Medulla oblongata (tissue), 1 donor: ENCODE results near the gene NRAS.
"Not testable (repeated sequence)": the region's sequence is repeated elsewhere in the genome, so short reads cannot be mapped to it uniquely, and the experiment has no call there.

ENCODE experiments used
- DNase-seq: peaks from one replicate; pipeline ENCODE4 v3.0.0-alpha.2; 2015; ENCODE audit errors: extremely low spot score

NRAS gene

DNA sequence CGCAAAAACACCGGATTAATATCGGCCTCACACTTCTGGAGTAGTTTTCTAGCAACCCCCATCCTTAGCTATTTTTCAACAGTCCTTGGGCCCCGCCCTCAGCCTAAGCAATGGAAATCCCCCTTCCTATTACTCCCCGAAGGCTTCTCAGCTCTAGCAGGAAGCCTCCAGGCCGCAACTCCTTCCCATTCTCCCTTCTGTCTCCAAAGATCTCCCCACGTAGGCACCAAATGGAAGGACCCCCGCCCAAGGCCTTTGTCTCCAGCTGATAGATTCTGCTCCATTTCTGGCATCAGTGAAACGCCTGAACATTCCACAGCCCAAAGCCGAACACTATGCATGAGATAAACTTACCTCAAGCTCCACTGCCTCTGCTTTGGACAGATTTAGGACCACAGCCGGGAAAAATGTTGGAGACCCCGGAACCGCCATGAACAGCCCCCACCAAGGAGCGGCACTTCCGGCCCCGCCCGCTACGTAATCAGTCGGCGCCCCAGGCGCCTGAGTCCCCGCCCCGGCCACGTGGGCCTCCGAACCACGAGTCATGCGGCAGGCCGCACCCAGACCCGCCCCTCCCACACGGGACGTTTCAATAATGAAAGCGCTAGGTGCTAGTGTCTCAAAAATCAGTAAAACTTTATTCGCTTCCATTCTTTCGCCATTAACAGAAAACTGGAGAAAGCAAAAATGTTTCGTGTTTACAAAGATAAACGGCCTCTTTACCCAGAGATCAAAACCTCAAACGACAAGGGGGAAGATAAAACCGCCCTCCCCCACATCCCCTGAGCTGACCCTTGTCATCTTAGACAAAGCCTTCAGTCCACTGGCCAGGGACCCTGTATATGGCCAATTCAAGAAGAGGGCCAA lies at the start of gene NRAS:
TSS of gene NRAS (minus strand) at position 468 of the 867 bp plus-strand sequence. CDS start 611 bp downstream, outside the sequence.
- DNase-seq, result peak; percentile 95

- DNase-seq, result no peak
Measured at GRCh38 chr1:114764689-114765088, 48.1 kb upstream of the NRAS start.

GRCh38 chr1:114758256-114758832 lies 41.8 kb upstream of the NRAS start:
- DNase-seq, result no peak

DNA sequence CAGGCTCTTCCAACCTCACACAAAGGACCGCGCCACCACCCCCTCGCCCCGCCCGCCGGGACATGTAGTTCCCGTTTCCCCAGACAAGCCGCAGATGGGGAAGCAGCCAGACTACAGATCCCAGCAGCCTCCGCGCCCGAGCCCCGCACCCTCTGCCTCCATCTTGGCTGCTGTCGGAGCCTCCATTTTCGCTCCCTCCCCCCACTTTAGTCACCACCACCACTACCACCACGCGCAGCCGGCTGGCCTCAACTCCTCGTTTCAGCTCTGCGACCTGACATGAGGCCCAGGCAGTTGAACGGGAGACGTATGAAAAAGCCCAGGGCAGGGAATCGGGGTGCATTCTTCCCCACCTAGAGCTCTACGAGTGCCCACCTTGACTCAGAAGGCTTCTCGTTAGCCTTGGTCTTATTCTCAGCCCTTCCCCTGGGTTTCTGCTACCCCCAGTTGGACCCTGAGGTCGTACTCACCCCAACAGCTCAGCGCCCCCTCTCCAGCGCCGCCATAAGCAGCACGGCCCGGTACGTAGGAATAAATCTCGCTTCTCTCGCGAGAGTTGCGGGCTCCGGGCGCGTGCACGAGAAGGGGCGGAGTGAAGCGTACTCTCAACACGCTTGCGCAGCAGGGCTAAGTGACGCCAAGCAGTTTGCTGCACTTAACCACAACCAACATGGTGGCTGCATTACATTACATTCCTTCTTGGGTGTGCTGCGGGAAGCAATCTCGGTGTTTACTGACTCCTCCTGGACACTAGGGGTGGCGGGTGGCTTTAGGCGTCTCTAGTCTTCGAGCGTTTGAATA lies 41.1 kb upstream of the NRAS start, which contains the start of gene CSDE1:
TSS of gene CSDE1 (minus strand) at position 530 of the 801 bp plus-strand sequence. CDS start 18,094 bp downstream, outside the sequence.
- DNase-seq, result peak; percentile 99

GRCh38 chr1:114756949-114757454 lies 40.4 kb upstream of the NRAS start:
- no peak for DNase-seq

DNA sequence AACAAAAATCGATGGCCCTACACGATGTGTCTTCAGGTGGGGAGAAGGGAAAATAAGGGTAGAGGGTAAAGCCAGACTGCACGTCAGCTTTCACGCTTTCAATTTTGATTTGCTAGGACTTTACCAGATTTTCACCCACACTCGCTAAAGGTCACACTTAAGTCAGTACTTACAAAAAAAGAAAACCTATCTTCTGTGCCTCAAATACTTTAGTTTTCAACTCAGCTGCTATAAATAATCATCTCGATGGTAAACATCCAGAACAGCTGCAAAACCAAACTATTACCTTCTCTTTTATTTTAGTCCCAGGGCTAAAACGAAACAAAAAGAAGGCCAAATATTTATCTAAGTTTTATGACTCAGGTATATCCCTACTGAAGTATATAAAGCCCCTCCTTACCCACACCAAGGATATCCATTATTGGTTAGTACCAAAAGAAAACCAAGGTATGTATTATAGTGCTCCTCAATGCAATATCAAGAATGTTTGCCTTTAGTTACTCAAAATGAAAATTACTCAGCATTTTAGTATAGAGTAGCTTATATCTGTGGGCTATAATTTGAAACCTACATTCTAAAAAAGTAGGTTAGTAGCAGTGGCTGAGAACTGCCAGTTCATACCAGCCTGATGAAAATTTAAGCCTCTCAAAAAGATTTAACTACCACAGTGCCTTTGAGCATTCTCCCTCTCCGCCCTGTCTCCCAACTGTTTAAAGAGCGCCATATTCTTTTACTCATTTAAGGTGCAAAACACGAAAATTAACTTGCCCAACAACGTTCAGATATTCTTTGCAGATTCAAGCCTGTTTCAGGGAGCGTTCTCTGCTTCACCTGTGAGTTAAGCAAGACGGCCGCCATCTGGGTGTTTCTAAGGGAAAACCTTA lies 39.7 kb upstream of the NRAS start:
- DNase-seq, result peak; percentile 12

DNA sequence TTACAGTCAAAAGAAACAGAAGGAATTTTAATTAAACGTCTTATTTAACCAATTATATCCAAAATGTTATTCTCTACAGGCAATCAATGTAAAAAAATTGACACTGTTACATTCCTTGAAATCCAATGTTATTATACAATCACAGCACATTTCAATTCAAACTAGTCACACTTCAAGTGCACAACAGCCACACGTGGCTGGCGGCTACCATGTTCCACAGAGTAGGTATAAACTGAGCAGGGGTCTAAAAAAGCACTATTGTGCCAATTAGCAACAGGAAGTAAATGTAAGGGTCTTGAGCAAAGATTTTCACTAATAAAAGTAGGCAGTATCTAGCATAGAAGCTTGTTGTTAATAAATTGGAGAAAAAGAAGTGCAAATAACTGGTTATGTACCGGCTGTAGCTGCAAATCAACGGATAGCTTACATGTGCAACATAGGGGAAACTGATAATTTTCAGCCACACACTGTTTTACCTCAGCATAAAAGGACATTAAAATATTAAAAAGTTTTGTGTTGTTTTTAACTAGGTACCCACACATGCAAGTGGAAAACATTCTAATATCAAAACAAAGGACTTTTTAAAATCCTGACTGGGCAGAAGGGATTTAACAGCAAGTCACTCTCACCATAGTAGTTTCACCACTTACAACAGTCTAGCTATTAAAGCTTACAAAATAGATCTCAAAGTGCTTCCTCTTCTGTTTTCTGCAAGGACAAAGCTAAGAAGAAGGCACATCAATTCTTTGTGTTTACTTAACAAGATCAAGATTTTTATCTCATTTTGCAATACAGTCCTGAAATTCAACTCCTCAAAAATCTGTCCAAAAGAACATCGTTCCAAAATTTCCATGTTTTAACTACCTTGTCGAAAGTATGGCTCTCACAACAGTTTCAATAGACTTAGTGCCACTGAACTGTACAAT lies 38.7 kb upstream of the NRAS start:
- peak; percentile 4 for DNase-seq

DNA sequence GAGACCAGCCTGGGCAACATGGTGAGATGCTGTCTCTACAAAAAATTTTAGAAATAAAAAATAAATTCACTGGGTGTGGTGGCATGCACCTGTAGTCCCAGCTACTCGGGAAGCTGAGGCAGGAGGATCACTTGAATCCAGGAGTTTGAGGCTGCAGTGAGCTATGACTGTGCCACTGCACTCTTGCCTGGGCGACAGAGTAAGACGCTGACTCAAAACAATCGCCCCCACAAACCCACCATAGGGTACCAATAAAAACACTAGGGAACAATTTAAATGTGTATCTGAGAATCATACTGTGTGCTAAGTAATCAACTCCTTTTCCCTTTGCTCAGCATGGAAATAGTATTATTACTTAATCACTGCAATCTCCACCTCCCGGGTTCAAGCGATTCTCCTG lies 37.1 kb upstream of the NRAS start:
- DNase-seq, result not testable (repeated sequence)

DNA sequence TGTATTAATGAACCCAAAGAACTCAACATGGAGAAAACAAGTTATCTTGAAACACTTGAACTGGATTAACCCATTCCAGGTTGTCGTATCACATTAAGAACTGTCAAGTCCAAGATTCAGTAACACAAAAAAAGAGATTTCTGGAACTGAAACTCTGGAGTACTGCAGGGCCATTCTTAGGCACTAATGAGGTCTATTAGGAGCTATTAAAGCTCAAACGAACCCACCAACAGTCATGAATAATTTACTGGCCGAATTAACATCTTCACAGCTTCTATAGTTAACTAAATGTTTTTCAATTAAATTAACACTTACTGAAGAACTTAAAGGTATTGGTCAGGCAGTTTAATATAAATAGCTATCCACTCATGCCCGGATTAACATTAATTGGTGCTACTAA lies 36.6 kb upstream of the NRAS start:
- no peak for DNase-seq

DNA sequence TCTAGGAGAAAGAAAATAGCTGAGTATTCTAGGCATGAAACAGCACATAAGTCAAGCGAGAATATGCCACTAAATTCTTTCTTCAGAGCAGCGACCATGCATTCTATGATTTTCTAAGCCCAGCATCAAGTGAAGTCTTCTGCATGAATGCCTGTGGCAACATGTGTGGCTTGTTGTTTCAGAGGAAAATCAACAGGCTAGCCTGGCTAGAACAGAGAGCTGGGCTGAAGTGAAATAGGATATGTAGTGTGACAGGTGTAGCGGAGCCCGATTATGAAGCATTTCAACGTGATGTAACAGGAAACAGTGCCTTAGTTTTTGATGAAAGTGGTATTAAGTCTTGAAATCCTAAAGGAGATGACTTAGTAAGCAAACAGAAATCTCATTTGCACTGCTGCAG lies 34.2 kb upstream of the NRAS start:
- no peak for DNase-seq

GRCh38 chr1:114749835-114750234 lies 33.3 kb upstream of the NRAS start:
- no peak for DNase-seq

GRCh38 chr1:114746450-114747121 lies 30.0 kb upstream of the NRAS start:
- DNase-seq, result no peak

GRCh38 chr1:114745291-114745690 lies 28.7 kb upstream of the NRAS start:
- no peak for DNase-seq

- no peak for DNase-seq
Measured at GRCh38 chr1:114741963-114742746, 25.6 kb upstream of the NRAS start.

DNA sequence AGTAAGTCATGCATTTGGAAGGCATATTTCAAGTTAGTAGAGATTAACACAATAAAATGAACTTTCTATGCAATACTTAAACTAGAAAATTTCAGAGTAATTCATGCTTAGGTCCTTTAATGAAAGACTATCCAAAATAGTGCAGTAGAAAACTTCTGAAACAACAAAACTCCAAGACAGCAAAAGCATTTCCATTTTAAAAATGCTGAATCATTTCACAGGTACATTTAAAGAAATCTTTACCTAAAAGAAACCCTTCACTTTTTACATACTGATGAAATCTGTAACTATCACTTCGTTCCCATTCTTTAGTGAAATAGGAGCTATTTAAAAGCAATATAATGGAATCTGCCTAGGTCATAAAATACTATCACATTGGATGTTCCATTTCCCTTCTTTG lies 23.8 kb upstream of the NRAS start:
- no peak for DNase-seq

DNA sequence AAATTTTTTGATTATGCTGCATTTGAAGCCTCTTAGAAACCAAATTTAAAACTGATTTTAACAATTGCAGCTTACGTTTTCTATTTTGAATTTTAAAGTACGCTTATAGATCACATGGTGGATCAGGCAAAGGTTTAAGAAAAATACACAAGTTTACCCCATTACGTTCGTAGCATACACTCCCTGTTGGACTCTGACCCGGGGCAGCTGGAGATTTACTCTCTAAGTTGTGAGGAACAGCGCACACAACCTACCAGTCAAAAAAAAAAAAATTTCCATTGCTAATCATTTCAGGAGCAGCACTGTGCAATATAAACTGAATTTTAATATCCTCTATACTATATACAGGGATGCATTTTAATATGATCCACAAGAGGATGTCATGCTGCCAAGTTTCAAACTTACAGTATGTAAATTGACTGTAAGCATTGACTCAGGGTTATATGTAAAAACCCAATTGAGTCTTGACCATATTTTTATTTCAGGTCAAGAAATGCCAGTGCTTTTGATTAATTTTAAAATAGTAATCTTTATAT lies 20.8 kb upstream of the NRAS start:
- no peak for DNase-seq

GRCh38 chr1:114735479-114735878 lies 18.9 kb upstream of the NRAS start:
- no peak for DNase-seq

DNA sequence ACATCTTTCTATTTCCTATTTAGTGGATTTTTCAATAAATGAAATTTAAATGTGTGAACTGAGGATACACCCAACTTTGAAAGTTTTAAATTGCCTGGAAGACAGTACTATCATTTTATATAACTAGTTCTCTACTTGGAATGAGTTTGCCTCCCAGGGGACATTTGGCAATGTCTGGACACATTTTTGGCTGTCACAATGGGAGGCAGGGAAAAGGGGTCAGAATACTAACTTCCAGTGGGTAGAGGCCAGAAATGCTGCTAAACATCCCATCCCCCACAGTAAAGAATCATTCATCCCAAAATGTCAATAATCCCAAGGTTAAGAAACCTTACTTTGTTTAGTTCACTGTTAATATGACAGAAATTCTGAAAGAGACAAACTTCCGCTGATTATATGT lies 13.2 kb upstream of the NRAS start:
- peak; percentile 23 for DNase-seq
